Activated CD8-positive, alpha-beta memory T cell treated with anti-CD3 and anti-CD28 coated beads, Interleukin-2, amount 50 U/mL, for 1 hour (primary cell): ENCODE measurements around the gene PLA2G4C.

Experiments used
- DNase-seq: peaks from one replicate; pipeline ENCODE4 v3.0.0-alpha.2; 2020; ENCODE audit errors: extremely low read depth

Gene PLA2G4C

GRCh38 chr19:48060381-48060780, 50.2 kb downstream of the PLA2G4C start:
- no peak for DNase-seq

GRCh38 chr19:48059331-48059730, 51.3 kb downstream of the PLA2G4C start:
- no peak for DNase-seq

- no peak for DNase-seq
These were observed 56.8 kb downstream of the PLA2G4C start for GRCh38 chr19:48053856-48054255.

- DNase-seq: no peak
These were observed 57.5 kb downstream of the PLA2G4C start for GRCh38 chr19:48053076-48053475.

GRCh38 chr19:48051335-48052033, 59.1 kb downstream of the PLA2G4C start:
- no peak for DNase-seq

- no peak for DNase-seq
These were observed 66.1 kb downstream of the PLA2G4C start for GRCh38 chr19:48044561-48044960.

- DNase-seq: no peak
These were observed 66.8 kb downstream of the PLA2G4C start, which contains the start of gene CABP5 for GRCh38 chr19:48043675-48044258. Gene CABP5, minus strand, starts transcription at chr19:48044079. Its CDS starts 157 bp downstream, at chr19:48043922.

GRCh38 chr19:48041877-48042580, 68.6 kb downstream of the PLA2G4C start:
- DNase-seq: no peak

- no peak for DNase-seq
These were observed 73.9 kb downstream of the PLA2G4C start for GRCh38 chr19:48036765-48037164.

- no peak for DNase-seq
These were observed 77.0 kb downstream of the PLA2G4C start for GRCh38 chr19:48033604-48034003.

- DNase-seq: no peak
These were observed 80.5 kb downstream of the PLA2G4C start for GRCh38 chr19:48030073-48030472.

- no peak for DNase-seq
These were observed 81.2 kb downstream of the PLA2G4C start for GRCh38 chr19:48029431-48029830.

GRCh38 chr19:48025480-48025879, 85.1 kb downstream of the PLA2G4C start:
- no peak for DNase-seq

GRCh38 chr19:48023518-48023917, 87.1 kb downstream of the PLA2G4C start:
- DNase-seq: no peak

GRCh38 chr19:48023011-48023410, 87.6 kb downstream of the PLA2G4C start:
- no peak for DNase-seq

- no peak for DNase-seq
These were observed 89.9 kb downstream of the PLA2G4C start for GRCh38 chr19:48020686-48021085.

GRCh38 chr19:48010932-48011758, 99.5 kb downstream of the PLA2G4C start:
- no peak for DNase-seq

GRCh38 chr19:48006762-48007161, 103.9 kb downstream of the PLA2G4C start:
- DNase-seq: no peak

GRCh38 chr19:48004236-48004635, 106.4 kb downstream of the PLA2G4C start:
- no peak for DNase-seq

- no peak for DNase-seq
These were observed 109.8 kb downstream of the PLA2G4C start for GRCh38 chr19:48000846-48001245.

GRCh38 chr19:47998800-47999199, 111.8 kb downstream of the PLA2G4C start:
- DNase-seq: no peak
